RWPE1 (cell line): Measurements from ENCODE around the gene SV2B.

Experiments used
- CTCF ChIA-PET: fragments of 350-600 bp; sonication (Branson Sonifier 250); formaldehyde crosslinking; extraction: SDS; loops from one replicate; lab custom pipeline; 2021; lab: Yijun Ruan, JAX
- POLR2A ChIA-PET: fragments of 400-600 bp; formaldehyde crosslinking; extraction: SDS; loops from one replicate; lab custom pipeline; 2020; ENCODE audit warnings: antibody characterized with exemption; ENCODE audit not compliant: low non-redundant PET; lab: Yijun Ruan, JAX
- DNase-seq: peaks from one replicate; pipeline ENCODE4 v3.0.0; 2012; ENCODE audit warnings: low spot score
- H3K27ac ChIP-seq: fragments of 450-650 bp; 2 replicates; pipeline ENCODE4 v1.5.1; 2017
- CTCF ChIP-seq: fragments of 450-650 bp; conservative IDR thresholded peaks from 2 replicates; pipeline ENCODE4 v1.5.1; 2017; ENCODE audit warnings: low read depth, mild to moderate bottlenecking

Gene SV2B

GRCh38 chr15:91268510-91268909 is 168.5 kb downstream of the SV2B start:
- no peak overlapping the region for H3K27ac ChIP-seq
- no peak; the same call in 1 of the 2 replicates for TF ChIP-seq CTCF
- no peak for DNase-seq
- ChIA-PET POLR2A (no interaction called here), CTCF (interaction anchor here (0.6 to 2.4 kb wide), 2 partner anchors 205 to 213 kb away, joined by 3 to 15 read pairs; no protein-coding TSS in a partner anchor)

GRCh38 chr15:91270747-91271146 is 170.7 kb downstream of the SV2B start:
- no peak for TF ChIP-seq CTCF

GRCh38 chr15:91271565-91272153 is 171.6 kb downstream of the SV2B start:
- DNase-seq = peak; percentile 67
- ChIA-PET CTCF (interaction anchor here (0.6 to 2.9 kb wide), 12 partner anchors 12 to 340 kb away, joined by 3 to 37 read pairs (median 3); partner anchors contain the start of gene HDDC3), POLR2A (no interaction called here)
- TF ChIP-seq CTCF = peak; percentile 86
- H3K27ac ChIP-seq = no peak overlapping the region

More at GRCh38 chr15:91270747-91271146, 170.7 kb downstream of the SV2B start:
- no peak for DNase-seq
- POLR2A ChIA-PET = no interaction called here
- CTCF ChIA-PET = interaction anchor here (0.6 to 2.4 kb wide), 5 partner anchors 25 to 1852 kb away, joined by 3 to 15 read pairs (median 4); no protein-coding TSS in a partner anchor
- H3K27ac ChIP-seq = no peak overlapping the region

DNA sequence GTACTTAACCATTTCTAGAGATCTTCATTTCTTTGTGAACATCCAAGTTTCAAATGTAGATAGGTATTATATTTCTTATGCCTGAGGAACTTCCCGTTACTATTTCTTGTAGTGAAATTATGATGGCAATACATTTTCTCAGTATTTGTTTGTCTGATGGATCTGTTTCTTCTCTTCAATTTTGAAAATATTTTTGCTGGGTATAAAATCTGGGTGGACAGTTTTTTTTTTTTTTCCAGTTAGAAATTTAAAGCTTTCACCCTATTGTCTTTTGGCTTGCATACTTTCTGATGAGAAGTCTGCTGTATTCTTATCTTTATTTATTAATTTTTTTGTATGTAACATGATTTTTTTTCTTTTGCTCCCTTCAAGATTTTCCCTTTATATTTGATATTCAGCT is 175.8 kb downstream of the SV2B start:
- DNase-seq = no peak
- ChIA-PET CTCF (interaction anchor here (0.6 to 1.1 kb wide), 2 partner anchors 27 to 220 kb away, joined by 3 to 6 read pairs; no protein-coding TSS in a partner anchor), POLR2A (no interaction called here)
- H3K27ac ChIP-seq = no peak overlapping the region
- TF ChIP-seq CTCF = no peak

- H3K27ac ChIP-seq = no peak overlapping the region
- ChIA-PET POLR2A (no interaction called here), CTCF (no interaction called here)
- DNase-seq = no peak
- TF ChIP-seq CTCF = no peak
These were observed 178.9 kb downstream of the SV2B start for GRCh38 chr15:91278951-91279350.

- no peak for TF ChIP-seq CTCF
These were observed 179.4 kb downstream of the SV2B start for GRCh38 chr15:91279486-91279885.

More at GRCh38 chr15:91279486-91279885, 179.4 kb downstream of the SV2B start:
- POLR2A ChIA-PET = no interaction called here
- DNase-seq = no peak
- CTCF ChIA-PET = no interaction called here
- H3K27ac ChIP-seq = no peak overlapping the region
